Measurements from ENCODE around the gene GPR89B.
"Not testable (repeated sequence)": the region's sequence is repeated elsewhere in the genome, so short reads cannot be mapped to it uniquely, and the experiment has no call there.

- TF ChIP-seq CTCF (IDR thresholded peaks at IDR 0.05; ENCODE audit: extremely low read depth in 1 of 2, insufficient read depth in 1 of 2, low read depth in 1 of 2, low read length in 2 of 2); FOS (IDR thresholded peaks at IDR 0.05; ENCODE audit: borderline replicate concordance, insufficient read depth, low read length); JUN (IDR thresholded peaks at IDR 0.05; ENCODE audit: borderline replicate concordance, insufficient read depth, insufficient read length, low read depth); POLR2AphosphoS5 (IDR thresholded peaks at IDR 0.05; ENCODE audit: insufficient read depth, low read depth, low read length): not testable (repeated sequence)
Measured at GRCh38 chr1:148033147-148033546, 104.9 kb downstream of the GPR89B start.

Measured in endothelial cell of umbilical vein (primary cell).